ENCODE measurements around the gene XCL1.

XCL1 gene

DNA sequence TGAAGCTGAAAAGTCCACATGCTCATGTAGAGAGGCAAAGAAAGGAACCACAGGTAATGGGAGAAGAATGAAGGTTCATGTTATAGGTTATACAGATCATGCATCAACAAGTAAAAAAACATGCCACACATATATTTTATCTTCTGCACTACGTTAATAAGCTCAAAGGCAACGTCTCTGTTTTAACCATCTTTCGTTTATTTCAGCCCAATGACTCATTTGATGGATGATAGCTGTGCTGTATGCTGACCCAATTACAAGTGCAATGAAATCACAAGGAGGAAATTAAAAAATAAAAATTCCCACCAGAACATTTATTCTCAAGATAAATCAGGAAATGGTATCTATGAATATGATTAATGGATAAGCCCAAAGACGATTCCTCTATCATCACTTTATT is 24.6 kb downstream of the XCL1 start:
- TF ChIP-seq REST (IDR thresholded peaks at IDR 0.05; ENCODE audit: insufficient read depth in 1 of 2, low read depth in 2 of 2, low read length in 2 of 2) (no peak), POLR2AphosphoS5 (IDR thresholded peaks at IDR 0.05; ENCODE audit: low read depth, low read length) (no peak), FOXP2 (optimal IDR thresholded peaks at IDR 0.05; ENCODE audit: borderline replicate concordance, extremely low read depth, extremely low read length, insufficient read depth) (no peak), SIN3A (IDR thresholded peaks at IDR 0.05; ENCODE audit: borderline replicate concordance, insufficient read depth, low read length) (no peak), TAF1 (IDR thresholded peaks at IDR 0.05; ENCODE audit: borderline replicate concordance, insufficient read depth, low read length) (no peak)

DNA sequence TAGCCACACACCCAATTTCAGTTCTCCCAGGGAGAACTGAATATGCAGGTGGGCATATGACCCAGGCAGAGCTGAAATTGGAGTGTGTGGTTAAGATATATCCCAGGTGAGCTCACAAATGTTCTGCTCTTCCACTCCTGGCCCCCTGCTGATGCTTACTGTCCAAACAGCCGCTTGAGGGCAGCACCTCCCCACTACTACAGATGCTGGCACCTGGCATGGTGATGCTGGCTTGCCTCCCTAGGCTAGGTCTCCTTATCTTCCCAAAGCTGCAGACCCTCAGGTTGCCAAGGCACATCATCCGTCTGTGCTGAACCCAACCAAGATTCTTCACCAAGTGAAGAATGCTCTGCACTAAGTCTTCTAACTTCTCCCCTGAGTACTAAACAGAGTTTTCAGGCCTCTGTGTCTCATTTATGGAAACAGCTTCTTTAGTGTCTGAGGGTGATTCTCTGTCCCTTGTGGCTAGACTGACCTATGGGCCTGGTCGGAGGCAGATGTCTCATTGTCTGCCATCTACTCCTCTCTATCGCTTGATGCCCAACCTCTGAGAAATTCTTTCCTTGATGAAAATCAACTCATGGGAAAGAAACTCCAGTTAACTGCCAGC is 27.2 kb downstream of the XCL1 start:
- TF ChIP-seq POLR2AphosphoS5 (IDR thresholded peaks at IDR 0.05; ENCODE audit: low read depth, low read length) = no peak
- no peak for TF ChIP-seq FOXP2 (optimal IDR thresholded peaks at IDR 0.05; ENCODE audit: borderline replicate concordance, extremely low read depth, extremely low read length, insufficient read depth)
- TF ChIP-seq SIN3A (IDR thresholded peaks at IDR 0.05; ENCODE audit: borderline replicate concordance, insufficient read depth, low read length) = no peak
- TF ChIP-seq REST (IDR thresholded peaks at IDR 0.05; ENCODE audit: insufficient read depth in 1 of 2, low read depth in 2 of 2, low read length in 2 of 2) = no peak
- TF ChIP-seq TAF1 (IDR thresholded peaks at IDR 0.05; ENCODE audit: borderline replicate concordance, insufficient read depth, low read length) = no peak

DNA sequence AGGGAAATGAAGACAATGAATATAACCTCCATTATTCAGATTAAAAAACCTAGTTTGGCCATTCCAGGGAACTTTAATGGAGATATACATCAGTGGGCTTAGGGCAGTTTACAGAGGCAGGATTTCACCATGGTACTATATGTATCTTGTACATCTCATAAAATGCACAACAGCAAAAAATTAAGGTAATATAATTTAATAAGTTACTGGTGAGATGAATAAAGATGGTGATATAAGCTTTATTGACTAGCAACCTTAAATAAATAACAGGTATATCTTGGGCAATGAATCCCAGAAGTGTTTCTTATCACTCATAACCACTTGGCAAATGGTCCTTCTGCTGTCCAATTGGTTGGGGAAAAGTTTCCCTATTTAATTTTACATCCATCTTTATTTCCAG is 29.0 kb downstream of the XCL1 start:
- TF ChIP-seq POLR2AphosphoS5 (IDR thresholded peaks at IDR 0.05; ENCODE audit: low read depth, low read length) (no peak), SIN3A (IDR thresholded peaks at IDR 0.05; ENCODE audit: borderline replicate concordance, insufficient read depth, low read length) (no peak), TAF1 (IDR thresholded peaks at IDR 0.05; ENCODE audit: borderline replicate concordance, insufficient read depth, low read length) (no peak), REST (IDR thresholded peaks at IDR 0.05; ENCODE audit: insufficient read depth in 1 of 2, low read depth in 2 of 2, low read length in 2 of 2) (no peak), FOXP2 (optimal IDR thresholded peaks at IDR 0.05; ENCODE audit: borderline replicate concordance, extremely low read depth, extremely low read length, insufficient read depth) (no peak)

DNA sequence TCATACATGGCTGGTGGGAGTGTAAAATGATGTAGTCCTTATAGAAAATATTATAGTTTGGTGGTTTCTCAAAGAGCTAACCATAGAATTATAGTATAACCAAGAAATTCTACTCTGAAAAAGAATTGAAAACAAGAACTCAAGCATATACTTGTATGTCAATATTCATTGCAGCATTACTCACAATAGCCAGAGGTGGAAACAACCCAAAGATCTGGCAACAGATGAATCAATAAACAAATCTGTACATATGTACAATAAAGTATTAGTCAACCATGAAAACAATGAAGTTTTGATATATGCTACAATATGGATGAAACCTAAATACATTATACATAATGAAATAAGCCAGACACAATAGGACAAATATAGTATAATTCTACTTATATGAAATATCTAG is 29.7 kb downstream of the XCL1 start:
- TF ChIP-seq SIN3A (IDR thresholded peaks at IDR 0.05; ENCODE audit: borderline replicate concordance, insufficient read depth, low read length) = no peak
- TF ChIP-seq REST (IDR thresholded peaks at IDR 0.05; ENCODE audit: insufficient read depth in 1 of 2, low read depth in 2 of 2, low read length in 2 of 2) = no peak
- TF ChIP-seq POLR2AphosphoS5 (IDR thresholded peaks at IDR 0.05; ENCODE audit: low read depth, low read length) = no peak
- no peak for TF ChIP-seq FOXP2 (optimal IDR thresholded peaks at IDR 0.05; ENCODE audit: borderline replicate concordance, extremely low read depth, extremely low read length, insufficient read depth)
- no peak for TF ChIP-seq TAF1 (IDR thresholded peaks at IDR 0.05; ENCODE audit: borderline replicate concordance, insufficient read depth, low read length)
